NCI-H2227 (cell line): Measurements from ENCODE around the gene CKLF.

ENCODE experiments used
- DNase-seq: peaks from one replicate; lab custom pipeline; 2025; ENCODE audit not compliant: unreplicated experiment; lab: John Stamatoyannopoulos, UW

Gene CKLF

DNA sequence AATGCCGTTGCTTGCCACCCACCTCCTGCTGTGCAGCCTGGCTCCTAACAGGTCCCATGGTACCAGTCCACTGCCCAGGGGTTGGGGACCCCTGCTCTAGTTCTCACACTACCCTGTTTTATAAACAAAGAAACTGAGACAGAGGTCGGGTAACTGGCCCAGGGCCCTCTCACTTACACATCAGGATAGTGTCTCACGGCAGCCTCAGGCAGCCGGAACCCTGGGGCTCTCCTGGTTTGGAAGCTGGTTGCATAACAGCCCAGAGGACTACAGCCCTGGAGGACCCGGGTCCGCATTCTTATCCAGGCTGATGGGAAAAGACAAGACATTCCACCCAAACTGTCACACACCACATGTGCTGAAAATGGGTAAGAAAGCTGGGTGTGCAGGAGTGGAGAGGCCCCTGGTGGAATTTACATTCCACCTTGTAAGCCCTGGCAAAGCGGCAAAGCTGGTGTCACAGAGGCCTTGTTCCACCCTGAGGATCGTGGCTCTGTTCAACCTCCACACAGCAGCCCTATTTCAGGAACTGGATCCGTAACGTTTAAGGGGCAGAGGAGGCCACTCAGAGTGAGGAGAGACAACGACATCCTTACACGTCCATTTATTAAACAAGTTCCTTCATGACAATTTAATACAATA lies 61.9 kb downstream of the CKLF start:
- DNase-seq = no peak
